Mucosa of descending colon (tissue), 3 donors: ENCODE results near the gene ATL2. TPM values are rescaled to one million over a fixed set of nuclear protein-coding genes. Genes with fewer than 3 reads are reported as not detected.

Source experiments
- ATAC-seq: fragments of 200-7000 bp; cut with Tn5 transposase; one replicate; pipeline ENCODE4 v1.9.1; 2020; ENCODE audit warnings: mild to moderate bottlenecking, moderate library complexity
- DNase-seq, 3 donors: peaks; one replicate each; pipeline ENCODE4 v3.0.0-alpha.2; 2020
- H3K36me3 ChIP-seq: fragments of 200-600 bp; one replicate; pipeline ENCODE4 v1.8.0; 2021; ENCODE audit warnings: low read depth, mild to moderate bottlenecking
- H3K4me1 ChIP-seq: fragments of 200-600 bp; one replicate; pipeline ENCODE4 v1.8.0; 2021; ENCODE audit warnings: low read depth, mild to moderate bottlenecking
- H3K4me3 ChIP-seq: fragments of 200-600 bp; one replicate; pipeline ENCODE4 v1.8.0; 2021; ENCODE audit warnings: mild to moderate bottlenecking
- H3K9me3 ChIP-seq: fragments of 200-600 bp; one replicate; pipeline ENCODE4 v1.8.0; 2021; ENCODE audit warnings: mild to moderate bottlenecking
- intact Hi-C, 2 donors: fragments of 100-400 bp; cut with DNase I in 1 of 2; cut with micrococcal nuclease in 1 of 2; formaldehyde crosslinking; loops; one replicate each; pipeline versions ENCODE4 v1.11.0 to v1.11.1; 2022; cut with DNase I, micrococcal nuclease
- total RNA-seq, 3 donors: library from RNA; stranded (reverse); fragmentation: NEBNext Ultra II Directional in 2 of 3; extraction: Animal tissue kit (Norgen Biotek cat#: 25700) in 2 of 3; gene quantifications; one replicate each; pipeline versions ENCODE4 v1.2.1 to v1.2.4, GENCODE V29; 2021 to 2023
- TF ChIP-seq, protein P1 (sequence below): fragments of 200-600 bp; IDR thresholded peaks from one replicate; pipeline ENCODE4 v1.8.0; 2022; ENCODE audit warnings: antibody characterized with exemption, mild to moderate bottlenecking
- donor health status: DM: no; HTN: no; CAD: no; lungs with moderate emphysema.
- donor health status: DM: no; HTN: no; CAD: no.
- donor health status: DM: no; HTN: yes; CAD: no.

ATL2 gene
- total RNA-seq, 3 donors from 2014 or later = 49.3 to 166 (median 53.5) TPM

DNA sequence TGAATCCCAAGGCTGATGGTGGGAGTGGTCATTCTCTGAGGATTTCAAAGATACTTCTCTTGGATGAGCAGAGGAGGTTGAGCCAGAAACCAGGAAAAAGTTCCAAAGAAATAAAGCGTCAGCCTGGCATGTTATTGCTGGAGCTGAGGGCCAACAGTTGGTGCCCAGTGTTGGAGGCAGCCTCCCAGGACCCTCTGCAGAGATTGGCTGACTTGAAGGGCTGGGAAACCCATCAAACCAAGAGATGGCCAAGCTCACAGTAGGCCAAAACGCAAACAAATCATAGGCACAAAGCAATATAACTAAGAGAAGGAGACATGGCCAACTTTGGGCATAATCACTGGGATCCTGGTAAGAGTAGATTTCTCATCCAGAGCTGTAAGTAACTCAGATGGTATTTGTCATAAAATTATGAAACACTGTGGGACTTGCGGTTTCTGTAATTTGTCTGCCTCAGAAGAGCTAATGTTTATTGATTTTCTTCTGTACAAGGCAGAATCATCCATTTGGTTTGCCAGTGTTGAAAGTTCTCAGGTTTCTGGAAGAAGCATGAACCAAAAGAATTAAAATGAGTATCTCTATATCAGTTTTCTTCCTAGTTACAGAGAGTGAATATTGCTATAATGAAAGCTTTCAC lies 108.3 kb downstream of the ATL2 start:
- ATAC-seq = no peak
- intact Hi-C loops = no loop called here
- H3K4me3 ChIP-seq = no peak overlapping the region

DNA sequence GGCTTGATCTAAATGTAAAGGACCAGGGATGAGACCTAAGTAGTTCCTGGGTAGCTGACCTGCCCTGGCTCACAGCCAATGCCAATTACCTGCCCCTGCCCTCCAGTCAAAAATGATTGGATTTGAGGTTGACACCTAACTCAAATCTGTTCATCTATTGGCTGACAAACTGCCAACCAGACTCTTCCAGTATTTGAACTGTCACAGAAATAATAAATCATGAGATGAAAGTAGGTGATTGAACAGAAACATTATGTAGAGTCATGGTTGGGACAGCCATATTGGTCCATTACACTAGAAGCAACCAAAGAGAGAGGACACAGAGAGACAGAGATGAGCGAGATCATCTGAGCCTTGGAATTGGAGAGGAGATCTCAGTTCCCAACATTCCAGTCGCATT lies 109.1 kb downstream of the ATL2 start:
- TF ChIP-seq, protein P1, sequence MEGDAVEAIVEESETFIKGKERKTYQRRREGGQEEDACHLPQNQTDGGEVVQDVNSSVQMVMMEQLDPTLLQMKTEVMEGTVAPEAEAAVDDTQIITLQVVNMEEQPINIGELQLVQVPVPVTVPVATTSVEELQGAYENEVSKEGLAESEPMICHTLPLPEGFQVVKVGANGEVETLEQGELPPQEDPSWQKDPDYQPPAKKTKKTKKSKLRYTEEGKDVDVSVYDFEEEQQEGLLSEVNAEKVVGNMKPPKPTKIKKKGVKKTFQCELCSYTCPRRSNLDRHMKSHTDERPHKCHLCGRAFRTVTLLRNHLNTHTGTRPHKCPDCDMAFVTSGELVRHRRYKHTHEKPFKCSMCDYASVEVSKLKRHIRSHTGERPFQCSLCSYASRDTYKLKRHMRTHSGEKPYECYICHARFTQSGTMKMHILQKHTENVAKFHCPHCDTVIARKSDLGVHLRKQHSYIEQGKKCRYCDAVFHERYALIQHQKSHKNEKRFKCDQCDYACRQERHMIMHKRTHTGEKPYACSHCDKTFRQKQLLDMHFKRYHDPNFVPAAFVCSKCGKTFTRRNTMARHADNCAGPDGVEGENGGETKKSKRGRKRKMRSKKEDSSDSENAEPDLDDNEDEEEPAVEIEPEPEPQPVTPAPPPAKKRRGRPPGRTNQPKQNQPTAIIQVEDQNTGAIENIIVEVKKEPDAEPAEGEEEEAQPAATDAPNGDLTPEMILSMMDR = no peak
- ATAC-seq (no peak), DNase-seq (no peak)
- Histone ChIP-seq H3K9me3 (no peaks in the 10 kb centered on the region), H3K4me3 (no peak overlapping the region), H3K36me3 (no peaks in the 10 kb centered on the region), H3K4me1 (no peaks in the 10 kb centered on the region)
- intact Hi-C loops = no loop called here

More for the DNA sequence above, 108.3 kb downstream of the ATL2 start:
- Histone ChIP-seq H3K36me3 (no peaks in the 10 kb centered on the region), H3K9me3 (no peaks in the 10 kb centered on the region), H3K4me1 (no peaks in the 10 kb centered on the region)
- DNase-seq = no peak
- TF ChIP-seq, protein P1 = no peak

DNA sequence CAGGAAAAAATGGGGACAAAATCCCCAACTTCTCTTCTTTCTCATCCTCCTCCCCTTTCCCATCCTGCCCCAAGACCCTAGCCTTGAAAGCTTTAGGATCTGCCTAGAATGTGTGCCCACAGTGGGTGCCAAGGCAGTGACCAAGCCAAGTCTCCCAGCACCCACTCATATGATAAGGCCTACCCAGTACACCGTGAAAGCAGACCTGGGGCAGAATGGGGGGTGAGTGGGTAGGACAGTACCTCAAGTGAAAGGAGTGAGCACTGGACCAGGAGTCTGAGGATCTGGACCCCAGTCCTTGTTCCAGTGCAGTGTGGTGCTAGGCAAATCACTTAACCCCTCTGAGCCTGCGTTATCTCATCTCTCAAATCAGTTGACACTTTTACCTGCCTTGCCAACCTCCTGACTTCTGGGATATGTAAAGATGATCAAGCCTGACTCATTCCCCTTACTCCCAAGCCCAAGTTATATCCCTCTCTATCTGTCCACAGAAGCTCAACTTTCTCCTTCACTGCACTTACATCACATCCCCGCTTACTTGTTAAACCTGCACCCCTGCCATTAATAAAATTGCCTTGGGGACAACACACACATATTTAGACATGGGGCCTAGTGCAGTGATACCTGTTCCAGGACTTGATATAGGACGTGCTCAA lies 109.7 kb downstream of the ATL2 start:
- DNase-seq = no peak
- intact Hi-C loops = no loop called here
- no peaks in the 10 kb centered on the region for H3K9me3 ChIP-seq
- H3K4me3 ChIP-seq = no peak overlapping the region
- no peaks in the 10 kb centered on the region for H3K36me3 ChIP-seq
- TF ChIP-seq, protein P1 = no peak
- H3K4me1 ChIP-seq = no peaks in the 10 kb centered on the region
- ATAC-seq = no peak

DNA sequence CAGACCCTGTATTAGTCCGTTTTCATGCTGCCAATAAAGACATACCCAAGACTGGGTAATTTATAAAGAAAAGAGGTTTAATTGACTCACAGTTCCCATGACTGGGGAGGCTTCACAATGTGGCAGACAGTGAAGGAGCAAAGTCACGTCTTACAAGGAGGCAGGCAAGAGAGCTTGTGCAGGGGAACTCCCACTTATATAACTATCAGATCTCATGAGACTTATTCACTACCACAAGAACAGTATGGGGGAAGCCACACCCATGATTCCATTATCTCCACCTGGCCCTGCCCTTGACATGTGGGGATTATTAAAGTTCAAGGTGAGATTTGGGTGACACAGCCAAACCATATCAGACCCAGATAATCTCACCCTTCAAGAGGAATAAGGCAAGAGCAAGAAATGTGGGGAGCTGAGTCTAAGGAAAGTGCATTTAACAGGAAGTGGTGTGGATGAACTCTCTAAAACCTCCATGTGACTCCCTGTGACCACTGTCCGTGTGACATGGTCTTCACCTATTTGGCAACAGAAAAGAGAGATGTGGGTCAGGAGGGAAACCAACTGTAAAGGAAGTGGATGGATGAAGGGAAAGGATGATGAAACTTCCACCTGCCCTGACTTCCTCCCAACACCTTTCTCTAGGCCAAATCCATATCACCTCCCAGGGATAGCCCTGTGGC lies 110.6 kb downstream of the ATL2 start:
- TF ChIP-seq, protein P1 = no peak
- intact Hi-C loops = no loop called here
- no peak for ATAC-seq

DNA sequence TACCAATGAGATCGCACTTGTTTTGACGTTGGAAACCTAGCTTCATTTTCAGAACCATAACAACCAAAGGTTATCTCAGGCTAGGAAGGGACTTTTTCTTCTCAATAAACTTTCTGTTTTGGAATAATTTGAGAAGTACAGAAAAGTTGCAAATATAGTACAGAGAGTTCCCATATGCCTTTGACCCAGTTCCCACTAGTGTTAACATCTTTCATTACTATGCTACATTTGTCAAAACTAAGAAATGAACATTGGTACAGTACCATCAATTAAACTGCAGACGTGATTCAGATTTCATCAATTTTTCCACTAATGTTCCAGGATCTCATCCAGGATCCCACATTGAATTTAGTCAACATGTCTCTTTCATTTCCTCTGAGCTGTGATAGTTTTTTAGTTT lies 111.6 kb downstream of the ATL2 start:
- DNase-seq (no peak), ATAC-seq (no peak)
- no peaks in the 10 kb centered on the region for H3K36me3 ChIP-seq
- intact Hi-C loops = no loop called here
- H3K4me1 ChIP-seq = no peaks in the 10 kb centered on the region
- H3K4me3 ChIP-seq = no peak overlapping the region
- TF ChIP-seq, protein P1 = no peak
- H3K9me3 ChIP-seq = no peaks in the 10 kb centered on the region

More for the DNA sequence above, 110.6 kb downstream of the ATL2 start:
- DNase-seq = no peak
- Histone ChIP-seq H3K4me3 (no peak overlapping the region), H3K36me3 (no peaks in the 10 kb centered on the region), H3K4me1 (no peaks in the 10 kb centered on the region), H3K9me3 (no peaks in the 10 kb centered on the region)
